HEK293 (cell line): ENCODE results near the gene SUDS3.
A peak's percentile ranks its signal among the peaks of the same experiment; 100 is the strongest.
"Not testable (repeated sequence)": the region's sequence is repeated elsewhere in the genome, so short reads cannot be mapped to it uniquely, and the experiment has no call there.

Experiments used
- CTCF ChIA-PET: fragments of 350-600 bp; formaldehyde crosslinking; extraction: SDS; loops from one replicate; lab custom pipeline; 2021; ENCODE audit warnings: antibody characterized with exemption; lab: Yijun Ruan, JAX
- POLR2A ChIA-PET: fragments of 300-600 bp; formaldehyde crosslinking; extraction: SDS; loops from one replicate; lab custom pipeline; 2020; ENCODE audit warnings: antibody characterized with exemption, inconsistent platforms; lab: Yijun Ruan, JAX
- H3K27ac ChIP-seq: fragments of 200-500 bp; sonication (Bioruptor generic); 2 replicates; pipeline ENCODE4 v1.5.1; 2014; ENCODE audit warnings: low read depth, low read length, control low read depth, inconsistent platforms; ENCODE audit errors: extremely low read depth
- H3K36me3 ChIP-seq, 2 experiments: fragments of 200-500 bp in 1 of 2; sonication (Bioruptor generic) in 1 of 2; 1 replicate in 1 of 2; 2 replicates in 1 of 2; pipeline ENCODE4 v1.5.1; 2014 to 2017; ENCODE audit warnings: inconsistent platforms in 2 of 2, low read length in 2 of 2; ENCODE audit not compliant: control insufficient read depth in 2 of 2, insufficient read depth in 1 of 2
- H3K4me1 ChIP-seq: fragments of 200-500 bp; sonication (Bioruptor generic); 2 replicates; pipeline ENCODE4 v1.5.1; 2014; ENCODE audit warnings: mild to moderate bottlenecking, low read length, inconsistent platforms; ENCODE audit not compliant: control insufficient read depth, insufficient read depth
- H3K4me3 ChIP-seq: 2 replicates; pipeline ENCODE4 v1.5.1; 2011; ENCODE audit warnings: low read depth, mild to moderate bottlenecking, control low read depth, low read length, moderate library complexity
- H3K9me3 ChIP-seq: fragments of 200-500 bp; sonication (Bioruptor generic); 2 replicates; pipeline ENCODE4 v1.5.1; 2014; ENCODE audit warnings: low read depth, low read length, inconsistent platforms; ENCODE audit not compliant: control insufficient read depth, insufficient read depth
- KLF17 ChIP-seq: fragments of 450-650 bp; formaldehyde crosslinking; IDR thresholded peaks from 2 replicates; pipeline ENCODE4 v1.5.1; 2016; ENCODE audit warnings: missing biosample characterization, missing genetic modification characterization
- KLF9 ChIP-seq: fragments of 450-650 bp; formaldehyde crosslinking; IDR thresholded peaks from 2 replicates; pipeline ENCODE4 v1.5.1; 2016; ENCODE audit warnings: missing biosample characterization, missing genetic modification characterization, low read depth
- MZF1 ChIP-seq: fragments of 450-650 bp; formaldehyde crosslinking; IDR thresholded peaks from 2 replicates; pipeline ENCODE4 v1.5.1; 2017; ENCODE audit warnings: missing biosample characterization, missing genetic modification characterization, borderline replicate concordance
- SETDB1 ChIP-seq: IDR thresholded peaks from one replicate; pipeline ENCODE4 v1.6.1; 2017; ENCODE audit warnings: mild to moderate bottlenecking, low read length, moderate library complexity, mixed read lengths; ENCODE audit not compliant: insufficient read length
- ZIC2 ChIP-seq: fragments of 450-650 bp; formaldehyde crosslinking; IDR thresholded peaks from 2 replicates; pipeline ENCODE4 v1.5.1; 2016; ENCODE audit warnings: missing biosample characterization, missing genetic modification characterization
- ZNF157 ChIP-seq: fragments of 450-650 bp; formaldehyde crosslinking; IDR thresholded peaks from 2 replicates; pipeline ENCODE4 v1.5.1; 2016; ENCODE audit warnings: missing biosample characterization, missing genetic modification characterization
- ZNF2 ChIP-seq: fragments of 450-650 bp; formaldehyde crosslinking; IDR thresholded peaks from 2 replicates; pipeline ENCODE4 v1.5.1; 2016; ENCODE audit warnings: missing biosample characterization, missing genetic modification characterization
- ZNF24 ChIP-seq: fragments of 450-650 bp; formaldehyde crosslinking; IDR thresholded peaks from 2 replicates; pipeline ENCODE4 v1.5.1; 2016; ENCODE audit warnings: missing biosample characterization, missing genetic modification characterization
- ZNF335 ChIP-seq: fragments of 450-650 bp; formaldehyde crosslinking; conservative IDR thresholded peaks from 2 replicates; pipeline ENCODE4 v1.5.1; 2016; ENCODE audit warnings: missing biosample characterization, missing genetic modification characterization
- ZNF366 ChIP-seq: fragments of 450-650 bp; formaldehyde crosslinking; conservative IDR thresholded peaks from 2 replicates; pipeline ENCODE4 v1.5.1; 2016; ENCODE audit warnings: missing biosample characterization, missing genetic modification characterization
- ZNF560 ChIP-seq: fragments of 450-650 bp; formaldehyde crosslinking; IDR thresholded peaks from 2 replicates; pipeline ENCODE4 v1.5.1; 2017; ENCODE audit warnings: missing biosample characterization, missing genetic modification characterization, borderline replicate concordance
- ZNF626 ChIP-seq: fragments of 450-650 bp; sonication (Bioruptor Pico); formaldehyde crosslinking; IDR thresholded peaks from 2 replicates; pipeline ENCODE4 v1.5.1; 2018; ENCODE audit warnings: missing biosample characterization, missing genetic modification characterization, inconsistent platforms
- ZNF777 ChIP-seq: fragments of 450-650 bp; formaldehyde crosslinking; IDR thresholded peaks from 2 replicates; pipeline ENCODE4 v1.5.1; 2017; ENCODE audit warnings: missing biosample characterization, missing genetic modification characterization, borderline replicate concordance
- TF ChIP-seq, protein P1 (sequence below): fragments of 450-650 bp; formaldehyde crosslinking; IDR thresholded peaks from 2 replicates; pipeline ENCODE4 v1.5.1; 2016; ENCODE audit warnings: missing biosample characterization, missing genetic modification characterization
- TF ChIP-seq, protein P2 (sequence below): fragments of 450-650 bp; formaldehyde crosslinking; IDR thresholded peaks from 2 replicates; pipeline ENCODE4 v1.5.1; 2016; ENCODE audit warnings: missing biosample characterization, missing genetic modification characterization

Gene SUDS3

GRCh38 chr12:118354503-118354902 lies 21.9 kb upstream of the SUDS3 start:
- H3K27ac ChIP-seq, H3K4me1 ChIP-seq, H3K9me3 ChIP-seq, H3K4me3 ChIP-seq, H3K36me3 ChIP-seq: not testable (repeated sequence)
- POLR2A ChIA-PET: interaction anchor here (1.2 kb wide), 1 partner anchor 18 kb away, joined by 5 read pairs; the partner anchor contains the start of gene TAOK3
- CTCF ChIA-PET: interaction anchor here (0.5 kb wide), 1 partner anchor 1671 kb away, joined by 3 read pairs; no protein-coding TSS in a partner anchor
- peak; percentile 58 for TF ChIP-seq SETDB1

DNA sequence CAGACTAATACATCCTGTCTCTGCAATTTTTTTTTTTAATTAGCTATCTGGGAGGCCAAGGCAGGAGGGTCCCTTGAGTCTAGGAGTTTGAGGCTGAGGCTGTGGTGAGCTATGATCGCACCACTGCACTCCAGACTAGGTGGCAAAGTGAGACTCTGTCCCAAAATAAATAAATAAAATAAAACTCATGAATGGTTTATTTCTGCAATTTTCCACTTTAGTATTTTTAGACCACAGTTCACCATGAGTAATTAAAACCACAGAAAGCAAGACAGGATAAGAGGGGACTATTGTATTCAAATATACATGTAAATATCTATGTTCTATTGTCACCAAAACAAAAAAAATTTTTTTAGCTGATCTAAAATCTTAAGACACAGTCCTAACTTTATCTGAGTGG lies 21.5 kb upstream of the SUDS3 start:
- ChIA-PET POLR2A (interaction anchor here (1.2 kb wide), 1 partner anchor 18 kb away, joined by 5 read pairs; the partner anchor contains the start of gene TAOK3), CTCF (interaction anchor here (5.0 kb wide), 1 partner anchor 21 kb away, joined by 40 read pairs; the partner anchor contains the start of gene SUDS3)
- no peaks in the 10 kb centered on the region for H3K36me3 ChIP-seq
- H3K9me3 ChIP-seq: no peaks in the 10 kb centered on the region
- no peak for TF ChIP-seq ZIC2 (tag by site-specific recombination)
- no peak for TF ChIP-seq KLF17 (tag by site-specific recombination)
- no peak for TF ChIP-seq ZNF335 (tag by site-specific recombination)
- TF ChIP-seq, all 188 proteins: peak for 0
- H3K27ac ChIP-seq: no peak overlapping the region
- H3K4me1 ChIP-seq: peaks cover 6% of the 10 kb centered on the region; the same call in 1 of the 2 replicates
- H3K4me3 ChIP-seq: no peak overlapping the region

DNA sequence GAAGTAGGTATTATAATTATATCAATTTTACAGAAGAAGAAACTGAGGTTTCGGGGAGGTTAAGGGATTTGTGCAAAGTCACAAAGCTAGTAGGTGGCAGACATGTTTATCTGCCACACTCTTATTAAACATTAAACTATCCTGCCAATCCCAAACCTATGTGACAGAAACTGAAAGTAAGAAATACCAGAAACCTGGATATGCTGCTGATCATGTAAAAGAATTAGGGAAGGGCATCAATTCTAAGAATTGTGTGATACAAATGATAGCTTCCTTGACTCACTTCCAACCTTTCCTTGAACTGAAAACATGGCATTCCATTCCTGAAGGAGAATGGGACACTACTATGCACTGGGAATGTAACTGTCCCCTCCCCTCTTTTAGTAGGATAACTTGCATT lies 20.5 kb upstream of the SUDS3 start:
- H3K9me3 ChIP-seq: no peaks in the 10 kb centered on the region

DNA sequence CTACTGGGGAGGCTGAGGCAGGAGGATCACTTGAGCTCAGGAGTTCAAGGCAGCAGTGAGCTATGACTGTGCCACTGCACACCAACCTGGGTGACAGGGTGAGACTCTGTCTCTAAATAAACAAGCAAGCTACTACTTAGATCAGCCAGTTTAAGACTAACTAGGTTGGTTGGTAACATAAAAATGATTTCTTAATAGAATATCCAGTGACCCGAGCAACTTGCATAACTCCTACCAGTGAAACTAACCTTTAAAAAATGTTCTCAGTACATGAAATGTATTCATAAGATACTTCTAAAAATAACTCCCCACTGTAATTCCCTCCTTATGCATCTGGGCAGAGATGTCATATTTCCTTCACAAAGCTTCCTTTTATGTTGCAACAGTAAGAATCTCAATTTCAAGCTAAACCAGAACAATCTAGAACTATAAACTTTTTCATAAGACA lies 19.5 kb upstream of the SUDS3 start:
- H3K4me1 ChIP-seq: peaks cover 6% of the 10 kb centered on the region; the same call in 1 of the 2 replicates
- H3K36me3 ChIP-seq: no peaks in the 10 kb centered on the region
- CTCF ChIA-PET: interaction anchor here (0.6 to 5.0 kb wide), 5 partner anchors 11 to 175 kb away, joined by 3 to 40 read pairs (median 9); partner anchors contain the start of gene SUDS3
- POLR2A ChIA-PET: interaction anchor here (1.4 kb wide), 1 partner anchor 20 kb away, joined by 8 read pairs; the partner anchor contains the start of gene SUDS3
- TF ChIP-seq MZF1 (tag by site-specific recombination): no peak
- TF ChIP-seq, all 188 proteins: peak for 0
- Histone ChIP-seq H3K27ac (no peak overlapping the region), H3K4me3 (no peak overlapping the region), H3K9me3 (no peaks in the 10 kb centered on the region)

More for the DNA sequence above, 20.5 kb upstream of the SUDS3 start:
- H3K4me3 ChIP-seq: no peak overlapping the region
- no peaks in the 10 kb centered on the region for H3K36me3 ChIP-seq
- H3K4me1 ChIP-seq: peaks cover 6% of the 10 kb centered on the region; the same call in 1 of the 2 replicates
- ChIA-PET POLR2A (interaction anchor here (1.2 kb wide), 1 partner anchor 17 kb away, joined by 5 read pairs; the partner anchor contains the start of gene TAOK3), CTCF (interaction anchor here (0.6 to 5.0 kb wide), 2 partner anchors 20 to 55 kb away, joined by 3 to 40 read pairs; partner anchors contain the start of gene SUDS3)
- H3K27ac ChIP-seq: no peak overlapping the region
- TF ChIP-seq ZNF777 (tag by site-specific recombination) (no peak), ZNF626 (tag by site-specific recombination) (no peak), ZNF157 (tag by site-specific recombination) (no peak), KLF9 (tag by site-specific recombination) (no peak), ZNF560 (tag by site-specific recombination) (no peak), ZNF366 (no peak), ZNF2 (tag by site-specific recombination) (no peak), ZNF24 (tag by site-specific recombination) (no peak)
- TF ChIP-seq, protein P1, sequence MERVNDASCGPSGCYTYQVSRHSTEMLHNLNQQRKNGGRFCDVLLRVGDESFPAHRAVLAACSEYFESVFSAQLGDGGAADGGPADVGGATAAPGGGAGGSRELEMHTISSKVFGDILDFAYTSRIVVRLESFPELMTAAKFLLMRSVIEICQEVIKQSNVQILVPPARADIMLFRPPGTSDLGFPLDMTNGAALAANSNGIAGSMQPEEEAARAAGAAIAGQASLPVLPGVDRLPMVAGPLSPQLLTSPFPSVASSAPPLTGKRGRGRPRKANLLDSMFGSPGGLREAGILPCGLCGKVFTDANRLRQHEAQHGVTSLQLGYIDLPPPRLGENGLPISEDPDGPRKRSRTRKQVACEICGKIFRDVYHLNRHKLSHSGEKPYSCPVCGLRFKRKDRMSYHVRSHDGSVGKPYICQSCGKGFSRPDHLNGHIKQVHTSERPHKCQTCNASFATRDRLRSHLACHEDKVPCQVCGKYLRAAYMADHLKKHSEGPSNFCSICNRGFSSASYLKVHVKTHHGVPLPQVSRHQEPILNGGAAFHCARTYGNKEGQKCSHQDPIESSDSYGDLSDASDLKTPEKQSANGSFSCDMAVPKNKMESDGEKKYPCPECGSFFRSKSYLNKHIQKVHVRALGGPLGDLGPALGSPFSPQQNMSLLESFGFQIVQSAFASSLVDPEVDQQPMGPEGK: no peak
- TF ChIP-seq, protein P2, sequence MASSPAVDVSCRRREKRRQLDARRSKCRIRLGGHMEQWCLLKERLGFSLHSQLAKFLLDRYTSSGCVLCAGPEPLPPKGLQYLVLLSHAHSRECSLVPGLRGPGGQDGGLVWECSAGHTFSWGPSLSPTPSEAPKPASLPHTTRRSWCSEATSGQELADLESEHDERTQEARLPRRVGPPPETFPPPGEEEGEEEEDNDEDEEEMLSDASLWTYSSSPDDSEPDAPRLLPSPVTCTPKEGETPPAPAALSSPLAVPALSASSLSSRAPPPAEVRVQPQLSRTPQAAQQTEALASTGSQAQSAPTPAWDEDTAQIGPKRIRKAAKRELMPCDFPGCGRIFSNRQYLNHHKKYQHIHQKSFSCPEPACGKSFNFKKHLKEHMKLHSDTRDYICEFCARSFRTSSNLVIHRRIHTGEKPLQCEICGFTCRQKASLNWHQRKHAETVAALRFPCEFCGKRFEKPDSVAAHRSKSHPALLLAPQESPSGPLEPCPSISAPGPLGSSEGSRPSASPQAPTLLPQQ (tag by site-specific recombination): no peak
